Activated CD4-positive, CD25-positive, alpha-beta regulatory T cell treated with anti-CD3 and anti-CD28 coated beads, Interleukin-2, amount 50 U/mL, for 16 hours (primary cell): ENCODE results near the gene DNAAF9.
A peak's percentile ranks its signal among the peaks of the same experiment; 100 is the strongest.
"Not testable (repeated sequence)": the region's sequence is repeated elsewhere in the genome, so short reads cannot be mapped to it uniquely, and the experiment has no call there.

Experiments
- DNase-seq: peaks from one replicate; pipeline ENCODE4 v3.0.0-alpha.2; 2020; ENCODE audit warnings: low read depth, low spot score

DNAAF9 gene

DNA sequence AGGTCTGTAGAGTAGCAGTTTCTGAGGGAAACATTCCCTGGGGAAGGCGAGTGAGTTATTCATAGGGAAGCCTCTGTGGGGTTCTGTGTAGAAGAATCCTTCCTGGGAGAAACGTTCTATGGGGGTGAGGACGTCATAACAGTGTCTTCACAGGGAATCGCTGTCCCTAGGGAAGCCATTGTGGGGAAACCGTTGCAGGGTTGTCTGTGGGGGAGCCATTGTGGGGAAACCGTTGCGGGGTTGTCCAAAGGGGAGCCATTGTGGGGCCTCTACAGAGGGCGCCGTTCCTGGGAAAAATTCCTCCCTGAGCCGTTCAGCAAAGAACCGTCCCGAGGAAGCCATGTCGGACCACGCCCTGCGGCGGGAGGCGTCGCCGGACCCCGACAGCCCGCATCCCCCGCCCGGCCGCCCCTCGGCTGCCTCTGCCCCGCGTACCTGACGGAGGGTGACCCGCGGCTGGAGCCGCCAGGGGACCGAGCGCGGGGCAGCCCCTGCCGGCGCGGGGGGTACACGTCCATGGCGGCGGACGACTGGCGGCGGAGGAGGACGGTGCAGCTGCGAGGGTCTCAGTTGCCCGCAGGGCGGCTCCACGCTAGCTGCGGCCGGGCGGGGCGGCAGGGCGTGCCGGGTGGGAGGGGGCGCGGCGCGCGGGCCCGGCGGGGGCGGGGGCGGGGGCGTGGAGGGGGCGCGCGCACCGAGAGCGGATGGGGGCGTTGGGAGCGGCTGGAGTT is at the start of gene DNAAF9:
Gene DNAAF9 (minus strand): TSS at position 630 of the 731 bp plus-strand sequence. CDS start 112 bp downstream, at position 518.
- peak; percentile 25 for DNase-seq

- DNase-seq: no peak
Observed at GRCh38 chr20:3456648-3457047, 49.2 kb upstream of the DNAAF9 start.

DNA sequence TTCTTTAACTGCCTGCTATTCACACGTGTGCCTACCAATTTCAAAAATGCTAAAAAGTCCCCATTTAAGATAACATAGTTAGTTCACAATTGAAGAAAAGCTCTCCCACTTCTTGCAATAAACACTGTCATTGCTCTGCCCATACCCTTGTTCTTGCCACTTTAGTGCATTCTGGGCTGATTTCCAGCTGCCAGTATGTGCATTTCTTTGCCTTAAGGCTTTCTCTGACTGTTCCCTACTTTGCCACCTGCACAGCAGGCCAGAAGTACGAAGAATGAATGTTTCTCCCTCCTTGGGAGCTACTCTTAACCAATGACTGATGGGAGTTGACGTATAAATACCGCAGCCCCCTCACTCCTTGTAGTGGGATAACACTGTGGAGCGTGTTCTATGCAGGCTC is 47.4 kb upstream of the DNAAF9 start:
- DNase-seq: no peak

DNA sequence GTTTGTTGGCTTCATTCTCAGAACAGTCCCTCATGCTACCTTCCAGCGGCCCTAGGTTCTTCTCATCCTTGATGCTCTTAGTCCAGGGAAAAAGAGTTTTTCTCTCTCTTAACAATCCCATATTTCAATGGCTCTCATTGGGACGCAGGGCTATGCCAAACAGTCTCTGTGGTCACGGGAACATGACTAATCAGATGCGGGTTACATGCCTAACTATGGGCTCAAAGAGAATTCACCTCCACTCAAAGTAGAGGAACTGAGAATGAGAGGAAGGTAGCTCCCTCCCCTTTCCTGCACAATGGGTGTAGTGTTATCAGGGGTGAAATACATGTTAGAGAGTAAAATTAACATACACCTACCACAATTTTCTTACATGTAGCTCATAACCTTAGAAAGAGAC is 45.2 kb upstream of the DNAAF9 start:
- no peak for DNase-seq

- DNase-seq: no peak
Observed at GRCh38 chr20:3452136-3452535, 44.7 kb upstream of the DNAAF9 start.

GRCh38 chr20:3449319-3449718 is 41.9 kb upstream of the DNAAF9 start:
- DNase-seq: no peak

DNA sequence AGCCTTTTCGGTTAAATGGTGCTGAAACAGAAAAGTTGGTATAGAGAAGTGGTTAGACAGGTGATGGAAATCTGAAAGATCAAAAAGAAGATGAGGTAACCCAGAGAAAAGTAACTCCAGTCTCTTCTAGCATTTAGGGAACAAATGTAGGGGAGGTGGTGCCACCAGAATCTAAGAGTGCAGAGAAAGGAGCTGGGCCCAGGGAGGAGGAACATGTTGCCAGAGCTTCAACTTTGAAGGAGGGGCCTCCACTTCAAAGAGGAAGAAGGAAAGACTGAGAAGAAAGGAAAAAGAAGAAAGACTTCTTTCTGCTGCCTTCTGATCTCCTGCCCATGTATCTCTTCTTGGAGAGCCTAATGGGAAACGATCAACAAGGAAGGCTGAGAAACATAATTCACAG is 39.9 kb upstream of the DNAAF9 start:
- no peak for DNase-seq

DNA sequence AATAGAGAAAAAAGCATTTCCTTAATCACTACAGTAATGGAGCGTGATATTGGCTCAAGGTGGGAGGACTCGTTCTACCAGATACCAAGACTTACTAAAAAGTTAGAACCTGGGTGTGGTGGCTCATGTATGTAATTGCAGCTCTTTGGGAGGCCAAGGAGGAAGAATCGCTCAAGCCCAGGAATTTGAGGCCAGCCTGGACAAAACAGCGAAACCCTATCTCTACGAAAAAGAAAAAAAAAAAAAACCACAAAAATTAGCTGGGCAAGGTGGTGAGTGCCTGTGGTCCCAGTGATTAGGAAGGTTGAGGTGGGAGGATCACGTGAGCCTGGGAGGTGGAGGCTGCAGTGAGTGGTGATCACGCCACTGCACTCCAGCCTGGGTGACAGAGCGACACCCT is 39.3 kb upstream of the DNAAF9 start:
- DNase-seq: no peak

GRCh38 chr20:3436864-3437574 is 29.6 kb upstream of the DNAAF9 start:
- DNase-seq: no peak

DNA sequence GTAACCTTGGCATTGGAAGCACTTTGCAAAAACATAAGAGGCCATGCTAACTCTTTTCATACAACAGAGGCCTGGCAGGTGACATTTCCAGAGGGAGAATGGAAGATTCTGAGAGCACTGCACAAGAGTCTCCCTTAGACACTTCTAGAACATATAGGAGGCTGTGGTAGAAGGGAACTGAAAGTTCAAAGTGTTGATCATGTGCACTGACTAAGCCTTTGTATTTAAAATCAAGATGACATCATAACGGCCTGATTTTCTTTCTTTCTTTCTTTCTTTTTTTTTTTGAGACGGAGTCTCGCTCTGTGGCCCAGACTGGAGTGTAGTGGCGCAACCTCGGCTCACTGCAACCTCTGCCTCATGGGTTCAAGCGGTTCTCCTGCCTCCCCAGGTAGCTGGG is 26.8 kb upstream of the DNAAF9 start:
- DNase-seq: no peak

- DNase-seq: no peak
Observed at GRCh38 chr20:3433744-3434143, 26.3 kb upstream of the DNAAF9 start.

DNA sequence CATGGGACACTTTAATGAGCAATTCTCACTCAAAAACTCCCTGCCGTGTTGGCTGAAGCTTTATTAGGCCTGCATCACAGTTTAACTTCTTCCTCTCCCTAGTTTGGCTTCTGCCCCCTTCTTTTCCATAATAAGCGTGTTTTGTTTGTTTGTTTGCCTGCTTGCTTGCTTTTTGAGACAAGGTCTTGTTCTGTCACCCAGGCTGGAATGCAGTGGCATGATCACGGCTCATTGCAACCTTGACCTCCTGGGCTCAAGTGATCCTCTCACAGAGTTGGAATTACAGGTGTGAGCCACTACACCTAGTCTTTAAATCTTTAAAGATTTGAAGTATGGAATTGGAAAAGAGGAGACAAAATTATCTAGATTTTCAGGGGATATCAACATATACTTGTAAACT is 25.4 kb upstream of the DNAAF9 start:
- DNase-seq: no peak

DNA sequence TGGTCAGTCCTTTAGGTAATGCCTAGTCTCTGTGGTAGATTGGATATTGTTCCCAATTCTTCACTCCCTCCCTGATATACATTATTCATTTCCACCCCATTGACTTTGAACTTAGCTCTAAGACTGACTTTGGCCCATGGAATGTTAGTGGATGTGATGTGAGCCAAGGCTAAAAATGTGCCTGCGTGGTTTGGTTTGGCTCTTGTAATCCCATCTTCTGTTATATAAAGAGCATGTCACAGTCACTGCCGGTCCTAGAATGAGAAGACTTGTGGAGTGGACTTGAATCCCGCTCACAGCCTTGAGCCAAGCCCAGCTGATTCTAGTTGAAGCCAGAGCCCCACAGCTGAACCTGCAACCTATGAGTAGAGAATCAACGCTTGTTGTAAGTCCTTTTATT is 23.6 kb upstream of the DNAAF9 start:
- no peak for DNase-seq

GRCh38 chr20:3430376-3431069 is 23.1 kb upstream of the DNAAF9 start:
- no peak for DNase-seq

GRCh38 chr20:3426766-3427165 is 19.3 kb upstream of the DNAAF9 start:
- DNase-seq: not testable (repeated sequence)

DNA sequence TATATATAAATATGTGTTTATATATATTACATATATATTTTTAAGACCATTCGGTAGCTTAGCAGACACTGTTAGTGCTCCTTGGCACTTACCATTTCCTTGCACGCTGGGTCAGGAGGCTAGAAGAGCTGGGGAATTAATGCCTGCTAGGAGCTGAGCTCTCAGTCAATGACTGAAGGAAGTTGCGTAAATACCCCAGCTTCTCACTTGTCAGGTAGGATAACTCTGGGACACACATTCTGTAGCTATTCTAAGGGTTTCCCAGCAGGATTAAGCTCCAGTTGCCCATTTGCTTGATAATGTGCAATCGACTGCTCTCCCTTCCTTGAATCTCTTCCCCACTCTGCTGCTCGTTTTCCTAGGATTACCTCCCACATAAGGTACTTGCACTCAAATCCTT is 15.7 kb upstream of the DNAAF9 start:
- no peak for DNase-seq

GRCh38 chr20:3421985-3422384 is 14.5 kb upstream of the DNAAF9 start:
- DNase-seq: no peak

GRCh38 chr20:3420211-3420707 is 12.8 kb upstream of the DNAAF9 start:
- DNase-seq: peak; percentile 23

GRCh38 chr20:3418161-3418560 is 10.7 kb upstream of the DNAAF9 start:
- DNase-seq: not testable (repeated sequence)

GRCh38 chr20:3414122-3414521 is 6.7 kb upstream of the DNAAF9 start:
- DNase-seq: no peak

DNA sequence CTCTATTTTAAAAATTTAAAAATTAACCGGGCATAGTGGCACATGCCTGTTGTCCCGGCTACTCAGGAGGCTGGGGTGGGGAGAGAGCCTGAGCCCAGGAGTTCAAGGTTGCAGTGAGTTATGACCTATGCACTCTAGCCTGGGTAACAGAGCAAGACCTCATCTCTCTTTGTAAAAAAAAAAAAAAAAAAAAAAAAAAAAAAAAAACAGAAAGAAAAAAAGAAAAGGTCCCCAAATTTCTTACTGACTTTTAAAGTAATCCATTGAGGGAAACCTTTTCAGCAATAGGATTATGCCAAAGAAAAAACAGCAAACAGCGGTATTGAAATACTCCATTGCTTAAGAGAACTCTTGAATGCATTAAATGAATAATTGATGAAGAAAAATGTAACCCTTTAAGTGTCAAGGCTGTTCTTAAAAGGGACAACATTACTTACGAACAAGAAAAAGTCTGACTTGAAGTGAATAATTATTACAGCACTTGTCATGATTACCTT is 6.0 kb upstream of the DNAAF9 start:
- DNase-seq: no peak
